ENCODE results near the gene OPA3.
"Not testable (repeated sequence)": the region's sequence is repeated elsewhere in the genome, so short reads cannot be mapped to it uniquely, and the experiment has no call there.

Gene OPA3

GRCh38 chr19:45584332-45585157 is at the start of gene OPA3:
Gene OPA3, minus strand, starts transcription at chr19:45584802. Its CDS starts 38 bp downstream, at chr19:45584764.
- DNase-seq, result peak; percentile 100

GRCh38 chr19:45632468-45633196 is 48.0 kb upstream of the OPA3 start:
- DNase-seq, result no peak

GRCh38 chr19:45630463-45630862 is 45.9 kb upstream of the OPA3 start:
- no peak for DNase-seq

- no peak for DNase-seq
These were observed 45.1 kb upstream of the OPA3 start for GRCh38 chr19:45629704-45630103.

GRCh38 chr19:45628219-45628618 is 43.6 kb upstream of the OPA3 start:
- not testable (repeated sequence) for DNase-seq

GRCh38 chr19:45623984-45624383 is 39.4 kb upstream of the OPA3 start:
- no peak for DNase-seq

GRCh38 chr19:45621976-45622503 is 37.4 kb upstream of the OPA3 start:
- no peak for DNase-seq

GRCh38 chr19:45621389-45621788 is 36.8 kb upstream of the OPA3 start:
- no peak for DNase-seq

- no peak for DNase-seq
These were observed 32.1 kb upstream of the OPA3 start for GRCh38 chr19:45616704-45617017.

GRCh38 chr19:45615795-45616703 is 31.4 kb upstream of the OPA3 start:
- DNase-seq, result peak; percentile 26 to 49

GRCh38 chr19:45615056-45615455 is 30.5 kb upstream of the OPA3 start:
- DNase-seq, result not testable (repeated sequence)

GRCh38 chr19:45613926-45614725 is 29.5 kb upstream of the OPA3 start:
- DNase-seq, result no peak

GRCh38 chr19:45608948-45609347 is 24.3 kb upstream of the OPA3 start:
- DNase-seq, result no peak

GRCh38 chr19:45607071-45608029 is 22.7 kb upstream of the OPA3 start:
- peak in 1 of 2 experiments; percentile 70 for DNase-seq

GRCh38 chr19:45601524-45602374 is 17.1 kb upstream of the OPA3 start, which contains the start of gene GPR4:
Gene GPR4, minus strand, starts transcription at chr19:45602212. Its CDS starts 10,346 bp downstream, at chr19:45591866.
- peak in 1 of 2 experiments; percentile 23 for DNase-seq

- DNase-seq, result no peak
These were observed 16.5 kb upstream of the OPA3 start for GRCh38 chr19:45601115-45601514.

GRCh38 chr19:45600340-45600885 is 15.8 kb upstream of the OPA3 start:
- DNase-seq, result no peak

GRCh38 chr19:45599286-45599685 is 14.7 kb upstream of the OPA3 start:
- DNase-seq, result no peak

GRCh38 chr19:45598267-45599001 is 13.8 kb upstream of the OPA3 start:
- DNase-seq, result no peak

All from NCI-H1930 (cell line).